Measurements from ENCODE around the gene MPP1.

The MPP1 gene

DNA sequence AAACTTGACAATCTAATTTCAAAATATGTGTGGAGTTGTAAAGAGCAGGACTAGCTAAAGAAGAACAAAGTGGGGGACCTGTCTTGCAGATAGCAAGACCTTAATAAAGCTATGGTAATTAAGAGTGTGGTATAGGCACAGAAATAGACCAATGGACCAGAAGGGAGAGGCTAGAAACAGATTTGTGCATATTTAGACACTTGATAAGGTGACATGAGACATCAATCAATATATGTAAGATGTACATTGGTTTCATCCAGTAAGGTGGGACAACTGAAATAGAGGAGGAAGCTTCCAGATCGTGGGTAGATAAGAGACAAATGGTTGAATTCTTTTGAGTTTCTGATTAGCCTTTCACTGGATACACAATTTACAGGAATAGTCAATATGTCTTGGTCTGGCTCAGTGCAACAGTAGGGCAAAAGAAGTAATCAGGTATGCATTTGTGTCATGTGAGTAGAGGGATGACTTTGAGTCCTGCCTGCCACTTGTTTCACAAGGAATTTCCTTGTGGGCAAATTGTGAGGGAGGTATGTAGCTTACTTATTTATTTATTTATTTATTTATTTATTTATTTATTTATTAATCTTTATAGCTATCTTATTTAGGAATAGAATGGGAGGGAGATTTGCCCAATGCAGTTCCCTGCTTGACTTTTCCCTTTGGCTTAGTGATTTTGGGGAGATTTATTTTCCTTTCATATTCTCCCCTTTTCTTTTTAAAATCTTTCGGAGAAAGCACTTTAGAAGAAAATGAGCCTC, 7.2 kb upstream of the MPP1 start:
- no peak for DNase-seq (ENCODE audit: low spot score)

DNA sequence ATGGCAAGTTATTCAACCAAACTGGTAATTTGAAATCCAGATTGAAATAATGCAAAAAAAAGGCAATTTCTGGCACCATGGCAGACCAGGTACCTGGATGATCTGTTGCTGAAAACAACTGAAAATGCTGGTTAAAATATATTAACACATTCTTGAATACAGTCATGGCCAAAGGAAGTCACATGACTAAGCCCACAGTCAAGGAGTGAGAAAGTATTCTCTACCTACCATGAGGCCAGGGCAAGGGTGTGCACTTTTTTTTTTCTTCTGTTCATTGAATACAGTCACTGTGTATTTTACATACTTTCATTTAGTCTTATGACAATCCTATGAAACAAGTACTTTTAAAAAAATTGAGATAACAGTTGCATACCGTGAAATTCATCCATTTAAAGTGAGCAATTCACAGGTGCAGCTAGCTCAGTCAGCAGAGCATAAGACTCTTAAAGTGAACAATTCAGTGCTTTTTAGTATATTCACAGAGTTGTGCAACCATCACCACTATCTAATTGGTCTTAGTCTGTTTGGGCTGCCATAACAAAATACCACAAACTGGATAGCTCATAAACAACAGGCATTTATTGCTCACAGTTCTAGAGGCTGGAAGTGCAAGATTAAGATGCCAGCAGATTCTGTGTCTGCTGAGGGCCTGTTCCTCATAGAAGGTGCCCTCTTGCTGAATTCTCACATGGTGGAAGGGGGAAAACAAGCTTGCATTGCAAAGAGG, 4.8 kb upstream of the MPP1 start:
- no peak for DNase-seq (ENCODE audit: low spot score)

DNA sequence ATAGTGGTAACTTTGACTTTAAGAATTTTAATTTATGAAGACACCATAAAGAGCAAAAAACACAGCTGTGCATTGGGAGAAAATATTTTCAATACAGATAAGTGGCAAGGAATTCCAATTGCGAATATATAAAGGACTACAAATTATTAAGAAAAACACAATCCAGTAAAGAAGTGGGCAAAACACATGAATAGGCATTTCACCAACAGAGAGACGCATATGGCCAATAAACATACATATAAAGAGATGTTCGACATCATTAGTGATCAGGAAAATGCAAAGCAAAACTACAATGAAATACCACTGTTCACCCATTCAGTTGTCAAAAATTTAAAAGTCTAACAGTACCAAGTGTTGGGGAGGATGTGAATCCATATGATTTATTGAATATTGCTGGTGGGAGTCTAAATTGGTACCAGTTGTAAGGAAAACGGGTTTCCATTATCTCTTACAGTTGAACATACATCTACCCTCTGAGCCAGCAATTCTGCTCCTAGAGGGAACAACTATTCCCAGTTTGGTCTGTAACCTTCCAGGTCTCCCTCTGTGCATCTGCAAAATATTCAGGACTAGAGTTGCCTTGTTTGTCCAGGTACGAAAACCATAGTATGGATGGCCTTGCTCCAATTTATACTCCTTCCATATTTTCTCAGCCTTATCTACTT, 1.7 kb upstream of the MPP1 start:
- DNase-seq (ENCODE audit: low spot score), result no peak

DNA sequence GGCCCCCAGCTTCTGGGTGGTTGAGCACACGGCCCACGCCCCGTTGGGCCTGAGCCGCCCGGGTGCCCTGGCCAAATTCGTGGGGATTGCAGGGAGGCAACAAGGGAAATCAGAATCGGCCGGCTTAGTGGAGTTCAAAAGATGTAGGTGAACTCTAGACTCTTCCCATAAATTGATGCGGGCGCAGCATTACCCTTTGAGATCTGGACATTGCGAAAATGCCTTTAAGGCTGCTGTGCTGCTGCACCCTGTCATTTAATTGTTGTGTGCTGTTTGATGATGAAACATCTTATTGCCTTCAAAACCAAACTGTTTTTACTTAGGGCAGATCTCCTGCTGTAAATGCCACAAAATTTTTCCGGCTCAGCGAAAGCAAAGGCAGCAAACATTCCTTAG, 409 bp upstream of the MPP1 start:
- no peak for DNase-seq (ENCODE audit: low spot score)

DNA sequence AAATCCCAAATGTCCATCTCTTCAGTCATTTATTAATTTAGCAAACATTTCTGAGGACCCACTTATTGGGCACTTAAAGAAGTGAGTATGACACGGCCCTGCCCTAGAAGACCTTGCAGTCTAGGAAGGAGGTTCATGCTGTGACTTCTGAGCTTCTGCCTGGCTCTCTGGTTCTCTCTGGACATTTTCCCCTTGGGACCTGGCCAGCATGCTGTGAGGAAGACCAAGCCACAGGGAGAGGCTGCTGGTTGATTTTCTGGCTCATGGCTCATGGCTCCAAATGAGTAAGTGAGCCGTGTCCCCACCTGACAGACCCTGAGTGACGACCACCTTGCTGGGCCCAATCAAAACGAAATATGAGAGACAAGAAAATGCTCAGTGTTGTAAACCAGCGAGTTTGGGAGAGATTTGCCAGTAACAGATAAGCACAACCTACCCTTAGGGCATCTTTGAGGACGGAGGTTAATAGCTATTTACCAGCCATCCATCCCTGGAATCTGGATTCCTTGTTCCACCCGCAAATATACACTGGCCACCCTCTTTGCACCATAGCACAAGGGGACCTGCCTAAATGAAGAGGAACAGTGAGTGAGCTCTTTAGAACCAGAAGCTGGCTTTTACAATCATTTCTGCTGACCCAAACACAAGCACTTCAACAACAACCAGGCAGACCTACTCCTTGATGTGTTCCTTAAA, 876 bp downstream of the MPP1 start:
- DNase-seq (ENCODE audit: low spot score), result no peak

DNA sequence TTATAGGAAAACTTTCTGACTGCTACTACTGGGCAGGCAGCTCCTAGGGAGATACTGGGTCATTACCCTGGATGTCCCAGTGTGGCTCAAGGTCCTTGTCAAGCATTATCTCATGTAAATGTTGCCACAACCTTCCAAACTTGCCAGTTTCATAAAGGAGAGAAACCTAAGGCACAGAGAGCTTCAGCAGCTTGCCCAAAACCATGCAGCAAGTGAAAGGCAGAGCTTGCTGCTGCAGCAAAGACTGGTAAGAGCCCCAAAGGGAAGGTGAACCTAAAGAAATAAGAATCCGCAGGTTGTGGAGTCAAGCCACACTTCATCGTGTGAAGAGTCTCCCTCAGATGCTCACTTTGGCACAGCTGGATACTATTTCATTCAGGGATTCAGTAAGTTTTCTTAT, 2.3 kb downstream of the MPP1 start:
- no peak for DNase-seq (ENCODE audit: low spot score)

DNA sequence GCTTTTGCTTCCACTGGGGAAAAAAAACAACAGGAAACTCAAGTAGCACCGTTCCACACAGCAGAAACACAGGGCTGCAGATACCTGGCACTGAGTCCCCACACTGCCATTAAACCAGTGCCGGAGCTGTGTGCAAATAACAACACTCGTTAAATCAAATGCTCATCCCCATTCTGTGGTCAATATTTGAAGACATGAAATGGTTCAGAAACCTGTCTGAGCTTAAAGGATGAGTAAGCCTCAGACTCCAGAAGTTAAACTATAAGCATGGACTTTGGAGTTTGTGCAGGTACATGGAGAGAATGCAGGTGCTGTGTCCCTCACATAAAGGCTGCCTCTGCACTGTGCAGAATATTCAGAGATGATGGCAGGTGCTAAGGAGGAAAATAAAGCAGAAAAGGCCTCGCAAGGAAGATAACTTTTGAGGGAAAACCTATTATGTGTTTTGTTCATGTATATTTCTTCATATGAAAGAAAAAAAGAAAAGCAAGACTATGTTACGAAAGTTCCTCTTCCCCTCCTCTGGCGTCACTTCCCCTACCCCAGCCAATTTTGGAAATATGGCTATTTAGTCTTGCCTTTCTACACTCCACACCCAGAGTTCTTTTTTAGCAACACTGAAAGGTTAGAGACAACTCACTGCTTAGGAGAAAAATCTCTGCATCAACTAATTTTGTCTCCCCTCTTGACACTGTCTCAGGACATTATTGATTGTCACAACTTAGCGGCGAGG, 4.6 kb downstream of the MPP1 start:
- no peak for DNase-seq (ENCODE audit: low spot score)

DNA sequence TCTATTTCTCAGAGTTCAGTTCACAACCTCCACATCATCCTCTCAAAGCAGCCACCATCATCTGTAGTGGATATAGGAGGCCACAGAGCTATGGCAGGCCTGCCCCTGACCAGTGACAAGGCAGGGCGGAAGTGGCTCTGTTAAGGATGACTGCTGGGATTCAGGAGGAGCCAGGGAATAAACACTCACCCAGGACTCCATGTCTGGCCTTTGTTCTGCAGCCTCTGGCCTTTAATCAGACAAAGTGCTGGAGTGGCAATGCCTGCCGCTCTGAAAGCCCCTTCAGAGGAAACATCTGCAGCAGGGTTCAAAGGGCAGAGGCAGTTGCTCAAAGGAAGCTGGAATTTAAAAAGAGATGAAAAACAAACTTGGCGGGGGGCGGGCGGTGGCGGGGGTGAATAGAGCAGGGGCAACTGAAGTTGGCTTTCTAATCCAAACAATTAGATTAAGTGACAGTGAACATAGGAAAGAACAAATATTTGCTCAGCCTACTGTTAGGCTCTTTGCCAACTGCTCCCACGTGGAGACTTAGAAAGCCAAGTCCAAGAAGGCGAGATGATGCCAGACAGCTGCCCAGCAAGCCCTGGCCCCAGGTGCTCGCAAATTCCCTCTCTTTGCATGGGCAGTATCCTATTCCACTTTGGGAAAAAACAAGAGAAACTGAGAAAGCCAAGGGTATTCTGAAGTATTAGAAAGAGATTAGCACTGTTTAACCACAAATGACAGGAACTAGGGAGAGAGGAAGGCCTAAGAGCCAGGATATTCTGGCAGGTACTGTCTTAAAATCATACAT, 5.5 kb downstream of the MPP1 start:
- no peak for DNase-seq (ENCODE audit: low spot score)

DNA sequence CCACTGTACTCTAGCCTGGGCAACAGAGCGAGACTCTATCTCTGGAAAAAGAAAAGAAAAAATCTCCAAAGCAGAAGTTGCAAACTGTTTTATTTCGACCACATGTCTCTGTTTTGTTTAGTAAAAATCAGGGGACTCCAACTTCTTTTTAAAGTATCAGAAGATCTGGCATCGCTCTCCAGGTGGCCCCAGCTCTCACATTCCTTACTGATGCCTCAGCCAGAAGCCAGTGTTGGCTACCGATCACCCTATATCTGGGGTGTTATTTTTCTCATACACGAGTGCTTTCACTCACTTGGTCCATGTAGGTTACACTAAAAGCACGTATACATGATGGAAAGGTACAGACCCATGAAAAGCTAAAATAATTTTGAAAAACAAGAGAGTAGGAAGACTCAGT, 8.3 kb downstream of the MPP1 start:
- no peak for DNase-seq (ENCODE audit: low spot score)

DNA sequence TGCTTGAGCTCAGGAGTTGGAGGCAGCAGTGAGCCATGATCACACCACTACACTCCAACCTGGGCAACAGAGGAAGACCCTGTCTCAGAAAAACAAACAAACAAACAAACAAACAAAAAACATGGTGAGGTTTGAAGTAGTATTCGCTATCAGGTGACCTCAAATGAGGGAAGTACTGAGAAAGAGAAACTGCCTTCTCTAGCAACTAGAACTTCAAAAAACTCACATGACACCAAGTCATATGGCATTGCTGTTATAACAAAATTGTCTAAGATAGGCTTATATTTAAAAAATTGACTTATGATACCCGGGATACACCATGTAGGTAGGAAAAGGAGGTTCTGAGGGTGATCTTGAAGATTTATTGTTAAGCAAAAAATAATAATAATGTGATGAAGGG, 10.3 kb downstream of the MPP1 start:
- no peak for DNase-seq (ENCODE audit: low spot score)

DNA sequence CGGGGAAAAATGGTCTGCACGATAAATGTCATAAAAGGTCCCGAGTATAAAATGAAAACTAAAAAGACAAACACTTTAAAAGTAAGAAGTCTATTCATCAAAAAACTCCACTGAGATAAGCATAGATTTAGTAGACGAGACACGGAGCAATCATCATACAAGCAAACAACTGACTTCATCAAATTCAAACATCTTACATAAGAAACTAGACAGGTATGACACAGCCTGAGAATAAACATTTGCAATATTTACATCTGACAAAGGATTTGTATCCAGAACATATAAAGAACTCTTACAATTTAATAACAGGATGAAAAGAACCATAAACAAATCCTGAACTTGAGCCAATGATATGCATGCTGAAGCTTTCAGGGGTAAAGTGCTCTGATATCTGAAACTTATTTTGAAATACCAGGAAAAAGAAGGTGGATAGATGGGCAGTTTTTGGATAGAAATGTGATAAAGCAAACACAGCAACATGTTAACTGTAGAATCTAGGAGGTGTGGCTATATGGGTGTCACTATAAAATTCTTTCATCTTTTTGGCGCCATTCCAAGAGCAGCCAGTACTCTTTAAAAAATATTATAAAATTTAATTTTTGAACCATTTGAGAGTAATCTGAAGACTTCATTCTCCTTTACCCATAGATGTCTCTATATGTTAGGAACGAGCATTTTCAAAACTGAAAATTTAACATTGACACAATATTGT, 12.0 kb downstream of the MPP1 start:
- DNase-seq (ENCODE audit: low spot score), result no peak

DNA sequence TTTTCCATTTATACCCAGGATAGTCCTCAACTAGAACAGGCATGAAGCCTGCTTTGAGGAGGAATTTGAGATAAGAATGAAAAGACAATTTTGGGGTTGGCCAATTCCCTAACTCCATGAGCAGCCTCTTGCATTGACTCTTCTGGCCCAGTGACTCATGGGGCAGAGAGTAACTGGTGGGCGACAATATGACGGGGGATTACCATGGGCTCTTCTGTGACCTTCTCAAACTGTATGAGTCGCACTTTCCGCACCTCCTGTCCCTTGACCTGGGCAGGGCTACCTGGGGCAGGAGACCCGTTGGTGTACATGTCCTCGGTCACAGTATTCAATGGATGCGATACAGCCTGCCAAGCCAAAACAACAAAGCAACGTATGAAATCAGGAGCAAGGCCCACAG, 13.3 kb downstream of the MPP1 start:
- no peak for DNase-seq (ENCODE audit: low spot score)

DNA sequence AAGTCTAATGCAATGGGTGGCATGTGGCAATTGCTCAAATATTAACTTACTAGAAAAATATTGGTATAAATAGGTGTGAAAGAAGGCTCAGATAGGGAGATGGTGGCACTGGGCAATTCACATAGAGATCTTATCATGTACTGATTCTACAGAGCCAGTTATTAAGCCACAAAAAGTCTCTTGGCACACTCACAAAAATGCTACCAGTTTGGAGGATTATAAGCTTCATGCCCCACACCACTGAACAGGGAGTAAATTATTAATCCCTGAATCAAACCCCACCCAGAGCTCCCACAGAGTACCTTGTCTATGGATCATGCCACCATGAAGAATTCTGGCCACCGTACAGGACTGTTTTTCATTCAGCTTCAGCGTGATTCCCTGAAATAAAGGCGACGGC, 13.8 kb downstream of the MPP1 start:
- no peak for DNase-seq (ENCODE audit: low spot score)

DNA sequence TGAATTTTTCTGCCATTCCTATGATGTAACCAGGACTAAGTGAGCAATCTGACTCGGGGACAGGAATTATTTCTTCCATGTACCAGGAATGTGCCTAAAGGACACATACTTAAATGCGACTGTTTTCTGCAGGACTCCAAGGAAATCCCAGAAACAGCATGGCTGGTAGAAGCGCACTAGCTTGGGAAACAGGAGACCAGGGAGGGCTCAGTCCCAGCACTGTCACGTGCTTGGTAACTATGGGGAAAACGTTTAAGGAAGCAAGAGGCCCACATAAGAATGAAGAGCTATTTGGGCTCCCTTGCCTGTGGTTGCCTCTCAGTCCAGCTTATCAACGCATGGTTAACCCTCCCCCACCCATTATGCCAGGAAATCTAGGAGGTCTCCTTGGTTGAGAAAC, 19.6 kb downstream of the MPP1 start:
- DNase-seq (ENCODE audit: low spot score), result no peak

DNA sequence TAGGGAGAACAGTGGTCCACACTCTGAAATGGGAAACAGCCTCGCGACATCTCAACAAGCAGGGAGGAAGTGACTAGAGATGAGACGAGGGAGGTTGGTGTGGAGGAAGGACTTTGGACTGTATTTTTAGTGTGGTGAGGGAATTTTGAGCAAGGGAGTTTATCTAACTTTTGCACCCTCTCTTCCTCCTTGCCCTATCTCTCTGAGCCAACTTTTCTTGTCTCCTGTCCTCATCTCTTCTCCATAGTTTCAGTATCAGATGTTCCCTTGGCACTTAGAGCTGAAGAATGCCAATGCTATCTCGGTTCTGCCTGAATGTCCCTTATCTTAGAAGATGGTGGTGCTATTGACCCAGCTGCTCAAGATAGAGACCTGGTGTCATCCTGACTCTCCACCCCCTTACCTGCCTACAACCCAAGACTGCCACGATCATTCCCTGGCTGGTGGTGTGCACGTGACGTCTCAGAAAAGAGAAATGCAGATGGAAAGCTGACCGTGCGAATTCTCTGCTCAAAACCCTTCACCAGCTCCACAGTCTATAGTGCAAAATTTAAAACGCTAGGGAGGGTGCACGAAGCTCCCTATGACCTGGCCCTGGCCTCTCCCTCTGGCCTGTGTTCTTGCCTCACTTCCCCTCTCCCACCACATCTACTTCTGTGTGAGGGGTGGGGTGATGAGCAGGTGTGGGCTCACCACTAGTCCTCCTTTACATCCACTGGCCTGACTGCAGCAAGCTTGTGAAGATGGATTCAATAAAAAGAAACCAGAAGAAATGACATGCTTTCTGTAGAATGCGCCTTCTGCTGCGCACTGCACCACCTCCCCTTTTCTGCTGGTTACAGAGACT, 20.9 kb downstream of the MPP1 start:
- no peak for DNase-seq (ENCODE audit: low spot score)

DNA sequence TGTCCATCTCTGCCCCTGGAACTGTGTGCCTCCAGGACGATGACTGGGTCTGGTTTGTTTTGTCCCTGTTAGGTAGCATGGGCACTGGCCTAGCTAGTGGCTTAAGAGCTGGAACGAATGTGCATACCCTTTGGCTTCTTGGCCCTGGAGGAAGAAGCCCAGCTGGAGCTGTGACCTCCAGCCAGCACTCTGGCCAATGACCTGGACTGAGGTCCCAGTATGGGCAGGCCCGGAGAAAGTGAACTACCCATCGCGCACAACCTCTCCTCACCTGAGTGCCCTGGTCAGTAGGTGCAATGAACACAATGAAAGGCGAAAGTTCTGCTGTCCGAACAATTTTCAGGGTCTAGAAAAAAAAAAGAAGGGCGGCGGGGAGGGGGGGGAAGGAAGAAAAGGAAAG, 24.3 kb downstream of the MPP1 start:
- DNase-seq (ENCODE audit: low spot score), result no peak

DNA sequence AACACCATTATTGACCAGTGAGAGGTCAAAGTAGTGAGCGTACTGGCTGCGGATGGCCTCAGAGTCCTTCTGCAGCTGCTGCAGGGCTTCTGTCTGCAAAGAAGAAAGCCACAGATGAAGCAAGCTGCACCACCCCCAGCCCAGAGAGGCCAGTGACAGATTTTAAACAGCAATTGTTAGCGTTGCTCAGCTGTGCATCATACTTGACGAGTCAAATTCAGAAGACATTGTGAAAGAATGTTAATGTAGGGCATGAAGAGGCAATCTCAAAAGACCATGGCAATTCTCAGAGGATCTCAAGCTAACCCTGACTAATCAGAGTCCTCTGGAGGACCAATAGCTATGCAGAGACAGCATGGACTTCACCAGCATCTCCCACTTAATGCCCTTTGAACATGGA, 26.0 kb downstream of the MPP1 start:
- no peak for DNase-seq (ENCODE audit: low spot score)

DNA sequence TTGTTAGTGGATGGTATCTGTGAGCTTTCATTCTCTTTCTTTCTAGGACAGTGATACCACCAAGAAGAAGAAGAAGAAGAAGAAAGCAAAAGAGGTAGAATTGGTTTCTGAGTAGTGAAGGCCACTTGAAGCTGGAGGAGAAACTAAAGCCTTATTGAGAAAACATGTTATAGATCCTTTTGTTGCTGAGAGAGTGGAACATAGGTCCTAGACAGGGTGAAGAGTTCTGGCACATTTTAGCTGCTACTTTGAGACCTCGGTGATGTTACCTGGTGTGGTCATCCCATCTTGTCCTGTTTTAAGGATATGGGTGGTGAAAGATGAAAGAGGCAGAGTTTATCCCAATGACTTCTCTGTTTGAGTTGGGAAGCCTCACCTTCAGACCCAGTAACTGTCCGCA, 28.5 kb downstream of the MPP1 start:
- DNase-seq (ENCODE audit: low spot score), result no peak

All from HuH-7 (cell line).